Activated naive CD4-positive, alpha-beta T cell treated with anti-CD3 and anti-CD28 coated beads, Interleukin-2, amount 50 U/mL, for 24 hours (primary cell): Measurements from ENCODE around the gene KIAA0232.

ENCODE experiments used
- H3K27ac Mint-ChIP-seq: one replicate; pipeline ENCODE4 v1.8.0; 2021; ENCODE audit warnings: mild to moderate bottlenecking, mixed read lengths
- H3K27me3 Mint-ChIP-seq: one replicate; pipeline ENCODE4 v1.8.0; 2021; ENCODE audit warnings: mixed read lengths
- H3K36me3 Mint-ChIP-seq: one replicate; pipeline ENCODE4 v1.8.0; 2021; ENCODE audit warnings: mixed read lengths
- H3K4me1 Mint-ChIP-seq: one replicate; pipeline ENCODE4 v1.8.0; 2021; ENCODE audit warnings: mixed read lengths
- H3K4me3 Mint-ChIP-seq: one replicate; pipeline ENCODE4 v1.8.0; 2021; ENCODE audit warnings: mild to moderate bottlenecking, mixed read lengths
- H3K9me3 Mint-ChIP-seq: one replicate; pipeline ENCODE4 v1.8.0; 2021; ENCODE audit warnings: mixed read lengths

Gene KIAA0232

GRCh38 chr4:6913350-6913905 is 130.9 kb downstream of the KIAA0232 start:
- H3K27me3 Mint-ChIP-seq, result no peaks in the 10 kb centered on the region
- H3K27ac Mint-ChIP-seq, result no peak overlapping the region
- no peaks in the 10 kb centered on the region for H3K9me3 Mint-ChIP-seq
- H3K4me1 Mint-ChIP-seq, result peaks cover 80% of the 10 kb centered on the region
- no peaks in the 10 kb centered on the region for H3K36me3 Mint-ChIP-seq
- no peak overlapping the region for H3K4me3 Mint-ChIP-seq

- H3K27ac Mint-ChIP-seq, result no peak overlapping the region
- no peaks in the 10 kb centered on the region for H3K36me3 Mint-ChIP-seq
- H3K4me1 Mint-ChIP-seq, result peaks cover 81% of the 10 kb centered on the region
- H3K4me3 Mint-ChIP-seq, result no peak overlapping the region
- H3K9me3 Mint-ChIP-seq, result no peaks in the 10 kb centered on the region
- H3K27me3 Mint-ChIP-seq, result no peaks in the 10 kb centered on the region
These were observed 131.9 kb downstream of the KIAA0232 start for GRCh38 chr4:6914448-6914847.

- peak overlapping the region; percentile 46 for H3K27ac Mint-ChIP-seq
- no peaks in the 10 kb centered on the region for H3K9me3 Mint-ChIP-seq
- no peak overlapping the region for H3K4me3 Mint-ChIP-seq
- H3K27me3 Mint-ChIP-seq, result no peaks in the 10 kb centered on the region
- H3K36me3 Mint-ChIP-seq, result no peaks in the 10 kb centered on the region
- peaks cover 85% of the 10 kb centered on the region for H3K4me1 Mint-ChIP-seq
These were observed 132.8 kb downstream of the KIAA0232 start for GRCh38 chr4:6915041-6916005.

- H3K4me3 Mint-ChIP-seq, result peak overlapping the region; percentile 69
These were observed 133.6 kb downstream of the KIAA0232 start for GRCh38 chr4:6916069-6916586.

GRCh38 chr4:6916587-6917460 is 134.3 kb downstream of the KIAA0232 start:
- Mint-ChIP-seq H3K4me1 (peaks cover 79% of the 10 kb centered on the region), H3K9me3 (no peaks in the 10 kb centered on the region), H3K27ac (peak overlapping the region; percentile 66), H3K27me3 (no peaks in the 10 kb centered on the region), H3K36me3 (no peaks in the 10 kb centered on the region), H3K4me3 (peak overlapping the region; percentile 69)

More at GRCh38 chr4:6916069-6916586, 133.6 kb downstream of the KIAA0232 start:
- peak overlapping the region; percentile 66 for H3K27ac Mint-ChIP-seq
- no peaks in the 10 kb centered on the region for H3K9me3 Mint-ChIP-seq
- H3K27me3 Mint-ChIP-seq, result no peaks in the 10 kb centered on the region
- no peaks in the 10 kb centered on the region for H3K36me3 Mint-ChIP-seq
- H3K4me1 Mint-ChIP-seq, result peaks cover 85% of the 10 kb centered on the region

GRCh38 chr4:6917461-6918271 is 135.1 kb downstream of the KIAA0232 start:
- Mint-ChIP-seq H3K36me3 (no peaks in the 10 kb centered on the region), H3K27me3 (no peaks in the 10 kb centered on the region), H3K4me1 (peaks cover 80% of the 10 kb centered on the region), H3K27ac (peak overlapping the region; percentile 66), H3K9me3 (no peaks in the 10 kb centered on the region), H3K4me3 (peak overlapping the region; percentile 69)

GRCh38 chr4:6918338-6918737 is 135.8 kb downstream of the KIAA0232 start:
- Mint-ChIP-seq H3K9me3 (no peaks in the 10 kb centered on the region), H3K36me3 (no peaks in the 10 kb centered on the region), H3K27ac (peak overlapping the region; percentile 66), H3K4me1 (peaks cover 76% of the 10 kb centered on the region), H3K27me3 (no peaks in the 10 kb centered on the region), H3K4me3 (peak overlapping the region; percentile 69)

GRCh38 chr4:6920171-6920570 is 137.6 kb downstream of the KIAA0232 start:
- peaks cover 2% of the 10 kb centered on the region for H3K36me3 Mint-ChIP-seq
- H3K9me3 Mint-ChIP-seq, result no peaks in the 10 kb centered on the region
- no peak overlapping the region for H3K4me3 Mint-ChIP-seq
- H3K4me1 Mint-ChIP-seq, result peaks cover 77% of the 10 kb centered on the region
- no peaks in the 10 kb centered on the region for H3K27me3 Mint-ChIP-seq
- H3K27ac Mint-ChIP-seq, result peak overlapping the region; percentile 82

GRCh38 chr4:6923507-6923906 is 141.0 kb downstream of the KIAA0232 start:
- H3K27ac Mint-ChIP-seq, result no peak overlapping the region
- H3K4me1 Mint-ChIP-seq, result peaks cover 77% of the 10 kb centered on the region
- no peaks in the 10 kb centered on the region for H3K9me3 Mint-ChIP-seq
- H3K36me3 Mint-ChIP-seq, result peaks cover 3% of the 10 kb centered on the region
- H3K27me3 Mint-ChIP-seq, result no peaks in the 10 kb centered on the region
- H3K4me3 Mint-ChIP-seq, result no peak overlapping the region

- peaks cover 79% of the 10 kb centered on the region for H3K4me1 Mint-ChIP-seq
- no peak overlapping the region for H3K27ac Mint-ChIP-seq
- no peaks in the 10 kb centered on the region for H3K27me3 Mint-ChIP-seq
- peaks cover 3% of the 10 kb centered on the region for H3K36me3 Mint-ChIP-seq
- no peaks in the 10 kb centered on the region for H3K9me3 Mint-ChIP-seq
- H3K4me3 Mint-ChIP-seq, result no peak overlapping the region
These were observed 141.8 kb downstream of the KIAA0232 start for GRCh38 chr4:6924361-6924779.

GRCh38 chr4:6925357-6925836 is 142.9 kb downstream of the KIAA0232 start:
- H3K36me3 Mint-ChIP-seq, result peaks cover 5% of the 10 kb centered on the region
- H3K27ac Mint-ChIP-seq, result peak overlapping the region; percentile 68
- H3K27me3 Mint-ChIP-seq, result no peaks in the 10 kb centered on the region
- peaks cover 82% of the 10 kb centered on the region for H3K4me1 Mint-ChIP-seq
- H3K9me3 Mint-ChIP-seq, result no peaks in the 10 kb centered on the region
- H3K4me3 Mint-ChIP-seq, result peak overlapping the region; percentile 74

GRCh38 chr4:6926081-6926480 is 143.6 kb downstream of the KIAA0232 start:
- Mint-ChIP-seq H3K36me3 (peaks cover 5% of the 10 kb centered on the region), H3K9me3 (no peaks in the 10 kb centered on the region), H3K27ac (peak overlapping the region; percentile 42), H3K27me3 (no peaks in the 10 kb centered on the region), H3K4me3 (peak overlapping the region; percentile 74), H3K4me1 (peaks cover 77% of the 10 kb centered on the region)

GRCh38 chr4:6926681-6927478 is 144.4 kb downstream of the KIAA0232 start:
- Mint-ChIP-seq H3K27me3 (no peaks in the 10 kb centered on the region), H3K4me1 (peaks cover 80% of the 10 kb centered on the region), H3K4me3 (peak overlapping the region; percentile 74), H3K27ac (peak overlapping the region; percentile 42), H3K36me3 (peaks cover 7% of the 10 kb centered on the region), H3K9me3 (no peaks in the 10 kb centered on the region)

GRCh38 chr4:6928081-6928480 is 145.6 kb downstream of the KIAA0232 start:
- Mint-ChIP-seq H3K4me1 (peaks cover 76% of the 10 kb centered on the region), H3K9me3 (no peaks in the 10 kb centered on the region), H3K27me3 (no peaks in the 10 kb centered on the region), H3K4me3 (no peak overlapping the region), H3K27ac (peak overlapping the region; percentile 46), H3K36me3 (peaks cover 7% of the 10 kb centered on the region)
